Measurements from ENCODE around the gene MTPN. TPM values are rescaled to one million over a fixed set of nuclear protein-coding genes. Genes with fewer than 3 reads are reported as not detected.

The MTPN gene
- total and polyA plus RNA-seq, 2 donors (not counting 1 experiment from before 2014, with no cell fraction given): 158 to 215 TPM

DNA sequence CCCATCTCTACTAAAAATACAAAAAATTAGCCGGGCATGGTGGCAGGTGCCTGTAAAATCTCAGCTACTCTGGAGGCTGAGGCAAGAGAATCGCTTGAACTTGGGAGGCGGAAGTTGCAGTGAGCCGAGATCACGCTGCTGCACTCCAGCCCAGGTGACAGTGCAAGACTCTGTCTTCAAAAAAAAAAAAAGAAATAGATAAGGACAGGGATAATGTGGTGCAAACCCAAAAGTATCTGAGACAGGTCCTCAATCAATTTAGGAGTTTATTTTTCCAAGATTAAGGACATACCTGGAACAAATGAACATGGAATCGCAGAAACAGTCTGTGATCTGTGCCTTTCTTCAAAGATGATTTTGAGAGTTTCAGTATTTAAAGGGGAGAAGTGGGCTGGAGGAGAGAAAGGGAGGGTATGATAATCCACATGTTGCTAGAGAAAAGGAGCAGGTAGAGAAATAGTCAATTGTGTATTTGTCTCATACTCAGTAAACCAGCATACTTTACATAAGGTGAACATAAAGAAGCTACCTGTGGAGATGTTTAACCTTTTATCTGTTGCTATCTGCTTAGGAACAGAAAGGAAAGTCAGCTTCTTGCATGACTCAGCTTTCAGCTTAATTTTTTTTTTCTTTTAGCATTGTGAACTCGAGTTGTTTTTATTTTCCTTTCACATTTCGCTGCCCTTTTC lies 4.9 kb upstream of the MTPN start:
- Histone ChIP-seq H2AFZ (ENCODE audit: low read length) (no peak overlapping the region), H3K79me2 (ENCODE audit: control insufficient read depth, insufficient read depth, low read length) (peaks cover under 1% of the 10 kb centered on the region), H3K27ac (ENCODE audit: insufficient read depth, low read length) (no peak overlapping the region), H4K20me1 (ENCODE audit: control insufficient read depth, extremely low read depth, insufficient read depth, low read length) (no peaks in the 10 kb centered on the region), H3K9me3 (ENCODE audit: control insufficient read depth, insufficient read depth, low read depth, low read length) (no peaks in the 10 kb centered on the region), H3K36me3 (ENCODE audit: control insufficient read depth, insufficient read depth, low read length) (no peaks in the 10 kb centered on the region), H3K9ac (ENCODE audit: insufficient read depth, low read length) (no peak overlapping the region), H3K27me3 (ENCODE audit: control insufficient read depth, insufficient read depth, low read length) (no peaks in the 10 kb centered on the region), H3K4me1 (ENCODE audit: control insufficient read depth, extremely low read depth, insufficient read depth, low read length) (no peaks in the 10 kb centered on the region), H3K4me3 (replicated peaks in 1 of 4; ENCODE audit: control extremely low read depth in 1 of 4, insufficient read depth in 1 of 4, low read depth in 3 of 4, low read length in 4 of 4) (no peak overlapping the region), H3K4me2 (ENCODE audit: extremely low read depth, insufficient read depth, low read length) (no peak overlapping the region)
- no peak for TF ChIP-seq EZH2 (IDR thresholded peaks at IDR 0.05; ENCODE audit: low read length, missing control alignments)
- TF ChIP-seq, protein P1, sequence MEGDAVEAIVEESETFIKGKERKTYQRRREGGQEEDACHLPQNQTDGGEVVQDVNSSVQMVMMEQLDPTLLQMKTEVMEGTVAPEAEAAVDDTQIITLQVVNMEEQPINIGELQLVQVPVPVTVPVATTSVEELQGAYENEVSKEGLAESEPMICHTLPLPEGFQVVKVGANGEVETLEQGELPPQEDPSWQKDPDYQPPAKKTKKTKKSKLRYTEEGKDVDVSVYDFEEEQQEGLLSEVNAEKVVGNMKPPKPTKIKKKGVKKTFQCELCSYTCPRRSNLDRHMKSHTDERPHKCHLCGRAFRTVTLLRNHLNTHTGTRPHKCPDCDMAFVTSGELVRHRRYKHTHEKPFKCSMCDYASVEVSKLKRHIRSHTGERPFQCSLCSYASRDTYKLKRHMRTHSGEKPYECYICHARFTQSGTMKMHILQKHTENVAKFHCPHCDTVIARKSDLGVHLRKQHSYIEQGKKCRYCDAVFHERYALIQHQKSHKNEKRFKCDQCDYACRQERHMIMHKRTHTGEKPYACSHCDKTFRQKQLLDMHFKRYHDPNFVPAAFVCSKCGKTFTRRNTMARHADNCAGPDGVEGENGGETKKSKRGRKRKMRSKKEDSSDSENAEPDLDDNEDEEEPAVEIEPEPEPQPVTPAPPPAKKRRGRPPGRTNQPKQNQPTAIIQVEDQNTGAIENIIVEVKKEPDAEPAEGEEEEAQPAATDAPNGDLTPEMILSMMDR (conservative IDR thresholded peaks at IDR 0.05 in 1 of 2, IDR thresholded peaks at IDR 0.05 in 1 of 2; ENCODE audit: low read depth in 1 of 2, low read length in 2 of 2): no peak
- DNase-seq (ENCODE audit: low read depth in 2 of 2): no peak

GRCh38 chr7:135980665-135981180 lies 3.6 kb upstream of the MTPN start:
- no peak overlapping the region for H3K4me3 ChIP-seq (replicated peaks in 1 of 4; ENCODE audit: control extremely low read depth in 1 of 4, insufficient read depth in 1 of 4, low read depth in 3 of 4, low read length in 4 of 4)
- no peaks in the 10 kb centered on the region for H3K36me3 ChIP-seq (ENCODE audit: control insufficient read depth, insufficient read depth, low read length)
- H3K4me1 ChIP-seq (ENCODE audit: control insufficient read depth, extremely low read depth, insufficient read depth, low read length): no peaks in the 10 kb centered on the region
- TF ChIP-seq, protein P1 (conservative IDR thresholded peaks at IDR 0.05 in 1 of 2, IDR thresholded peaks at IDR 0.05 in 1 of 2; ENCODE audit: low read depth in 1 of 2, low read length in 2 of 2): no peak
- no peak for TF ChIP-seq EZH2 (IDR thresholded peaks at IDR 0.05; ENCODE audit: low read length, missing control alignments)
- H3K9me3 ChIP-seq (ENCODE audit: control insufficient read depth, insufficient read depth, low read depth, low read length): no peaks in the 10 kb centered on the region
- H3K4me2 ChIP-seq (ENCODE audit: extremely low read depth, insufficient read depth, low read length): no peak overlapping the region
- H2AFZ ChIP-seq (ENCODE audit: low read length): peak overlapping the region; percentile 1
- peaks cover under 1% of the 10 kb centered on the region for H4K20me1 ChIP-seq (ENCODE audit: control insufficient read depth, extremely low read depth, insufficient read depth, low read length)
- peak in 1 of 2 donors; percentile 85 for DNase-seq (ENCODE audit: low read depth in 2 of 2)
- no peaks in the 10 kb centered on the region for H3K27me3 ChIP-seq (ENCODE audit: control insufficient read depth, insufficient read depth, low read length)
- no peak overlapping the region for H3K9ac ChIP-seq (ENCODE audit: insufficient read depth, low read length)
- H3K27ac ChIP-seq (ENCODE audit: insufficient read depth, low read length): no peak overlapping the region
- H3K79me2 ChIP-seq (ENCODE audit: control insufficient read depth, insufficient read depth, low read length): peaks cover 14% of the 10 kb centered on the region

DNA sequence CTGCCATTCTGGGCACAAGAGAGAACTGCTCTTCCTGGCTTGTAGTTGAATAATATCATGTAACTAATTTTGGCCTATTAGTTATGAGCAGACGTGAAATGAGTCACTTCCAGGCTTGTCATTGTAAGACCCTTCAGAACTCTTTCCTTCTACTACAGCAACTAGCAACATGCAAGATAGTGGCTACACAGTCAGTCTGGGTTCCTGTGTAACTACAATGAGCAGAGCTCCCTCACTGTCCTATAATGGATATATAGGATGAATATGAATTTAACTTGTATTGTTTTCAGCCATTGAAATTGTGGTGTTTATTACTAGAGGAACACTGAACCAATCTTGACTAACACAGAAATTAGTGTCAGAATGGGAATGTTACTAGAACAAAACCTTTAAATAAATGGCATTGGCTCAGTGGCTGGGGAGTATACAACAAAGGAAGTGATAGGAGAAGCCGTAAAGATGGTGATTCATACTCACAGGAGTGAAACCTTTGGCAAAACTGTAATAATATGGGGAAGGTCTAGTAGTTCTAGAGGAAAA lies 2.9 kb upstream of the MTPN start:
- Histone ChIP-seq H3K9me3 (ENCODE audit: control insufficient read depth, insufficient read depth, low read depth, low read length) (no peaks in the 10 kb centered on the region), H3K4me3 (replicated peaks in 1 of 4; ENCODE audit: control extremely low read depth in 1 of 4, insufficient read depth in 1 of 4, low read depth in 3 of 4, low read length in 4 of 4) (no peak overlapping the region), H3K36me3 (ENCODE audit: control insufficient read depth, insufficient read depth, low read length) (no peaks in the 10 kb centered on the region), H4K20me1 (ENCODE audit: control insufficient read depth, extremely low read depth, insufficient read depth, low read length) (peaks cover 3% of the 10 kb centered on the region), H3K4me1 (ENCODE audit: control insufficient read depth, extremely low read depth, insufficient read depth, low read length) (no peaks in the 10 kb centered on the region), H3K4me2 (ENCODE audit: extremely low read depth, insufficient read depth, low read length) (no peak overlapping the region), H3K79me2 (ENCODE audit: control insufficient read depth, insufficient read depth, low read length) (peaks cover 21% of the 10 kb centered on the region), H2AFZ (ENCODE audit: low read length) (peak overlapping the region; percentile 25), H3K27ac (ENCODE audit: insufficient read depth, low read length) (no peak overlapping the region), H3K27me3 (ENCODE audit: control insufficient read depth, insufficient read depth, low read length) (no peaks in the 10 kb centered on the region), H3K9ac (ENCODE audit: insufficient read depth, low read length) (no peak overlapping the region)
- DNase-seq (ENCODE audit: low read depth in 2 of 2): peak; percentile 26 to 78
- no peak for TF ChIP-seq EZH2 (IDR thresholded peaks at IDR 0.05; ENCODE audit: low read length, missing control alignments)
- TF ChIP-seq, protein P1 (conservative IDR thresholded peaks at IDR 0.05 in 1 of 2, IDR thresholded peaks at IDR 0.05 in 1 of 2; ENCODE audit: low read depth in 1 of 2, low read length in 2 of 2): no peak

All from fibroblast of lung (primary cell).